ENCODE results near the gene KIF1A. TPM values are rescaled to one million over a fixed set of nuclear protein-coding genes. Genes with fewer than 3 reads are reported as not detected.
A peak's percentile ranks its signal among the peaks of the same experiment; 100 is the strongest.

Gene KIF1A
- polyA plus RNA-seq: not detected

GRCh38 chr2:240819858-240820606, at the start of gene KIF1A:
KIF1A (minus strand) TSS chr2:240820219; CDS start chr2:240797752, 22,467 bp downstream.
- Mint-ChIP-seq H3K27me3 (ENCODE audit: low read depth in 3 of 3) (peaks cover 4 to 34% (median 19%) of the 10 kb centered on the region in 3 donors), H3K36me3 (no peaks in the 10 kb centered on the region), H3K9me3 (peaks cover 0 to 2% (median 0%) of the 10 kb centered on the region in 6 donors), H3K4me3 (no peak within 1 kb of the TSS), H3K4me1 (peaks cover 4 to 10% of the 10 kb centered on the region in 2 donors), H3K27ac (no peak within 1 kb of the TSS)
- DNase-seq: peak in 1 of 3 donors; percentile 6

DNA sequence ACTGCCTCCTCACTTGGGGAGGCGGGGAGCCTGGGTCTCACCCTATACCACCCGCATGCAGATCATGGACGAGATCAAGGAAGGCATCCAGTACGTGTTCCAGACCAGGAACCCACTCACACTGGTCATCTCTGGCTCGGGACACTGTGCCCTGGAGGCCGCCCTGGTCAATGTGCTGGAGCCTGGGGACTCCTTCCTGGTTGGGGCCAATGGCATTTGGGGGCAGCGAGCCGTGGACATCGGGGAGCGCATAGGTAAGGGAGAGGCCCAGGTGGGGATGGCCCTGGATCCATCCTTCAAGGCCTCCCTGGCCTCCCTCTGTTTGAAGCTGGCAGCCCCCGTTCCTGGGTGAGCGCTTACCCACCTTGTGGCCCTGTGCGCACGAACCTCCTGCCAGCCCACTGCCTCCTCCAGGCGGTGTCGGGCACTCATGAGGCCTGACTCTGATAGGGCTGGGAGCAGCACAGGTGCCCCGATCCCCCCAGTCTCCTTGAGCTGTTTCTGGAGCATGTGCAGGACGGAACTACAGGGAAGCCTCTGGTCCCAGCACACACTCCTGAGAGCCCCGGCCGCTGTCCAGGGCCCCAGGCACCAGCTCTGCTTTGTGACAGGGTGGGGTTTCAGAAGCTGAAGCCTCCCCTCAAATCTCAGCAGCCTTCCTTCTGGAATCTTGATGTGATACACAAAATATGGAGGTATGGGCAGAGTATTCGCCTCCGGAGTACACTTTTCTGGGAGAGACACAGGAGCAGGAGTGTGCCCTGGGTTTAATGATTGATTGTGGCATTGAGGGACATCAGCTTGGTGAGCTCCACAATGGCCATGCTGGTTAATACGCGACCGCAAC, 49.3 kb upstream of the KIF1A start:
- no peak for DNase-seq
- Mint-ChIP-seq H3K9me3 (no peaks in the 10 kb centered on the region), H3K27me3 (ENCODE audit: low read depth in 3 of 3) (peaks cover 2 to 6% (median 5%) of the 10 kb centered on the region in 3 donors), H3K4me3 (no peak overlapping the region), H3K4me1 (peaks cover 0 to 13% of the 10 kb centered on the region in 2 donors), H3K27ac (no peak overlapping the region), H3K36me3 (no peaks in the 10 kb centered on the region)

DNA sequence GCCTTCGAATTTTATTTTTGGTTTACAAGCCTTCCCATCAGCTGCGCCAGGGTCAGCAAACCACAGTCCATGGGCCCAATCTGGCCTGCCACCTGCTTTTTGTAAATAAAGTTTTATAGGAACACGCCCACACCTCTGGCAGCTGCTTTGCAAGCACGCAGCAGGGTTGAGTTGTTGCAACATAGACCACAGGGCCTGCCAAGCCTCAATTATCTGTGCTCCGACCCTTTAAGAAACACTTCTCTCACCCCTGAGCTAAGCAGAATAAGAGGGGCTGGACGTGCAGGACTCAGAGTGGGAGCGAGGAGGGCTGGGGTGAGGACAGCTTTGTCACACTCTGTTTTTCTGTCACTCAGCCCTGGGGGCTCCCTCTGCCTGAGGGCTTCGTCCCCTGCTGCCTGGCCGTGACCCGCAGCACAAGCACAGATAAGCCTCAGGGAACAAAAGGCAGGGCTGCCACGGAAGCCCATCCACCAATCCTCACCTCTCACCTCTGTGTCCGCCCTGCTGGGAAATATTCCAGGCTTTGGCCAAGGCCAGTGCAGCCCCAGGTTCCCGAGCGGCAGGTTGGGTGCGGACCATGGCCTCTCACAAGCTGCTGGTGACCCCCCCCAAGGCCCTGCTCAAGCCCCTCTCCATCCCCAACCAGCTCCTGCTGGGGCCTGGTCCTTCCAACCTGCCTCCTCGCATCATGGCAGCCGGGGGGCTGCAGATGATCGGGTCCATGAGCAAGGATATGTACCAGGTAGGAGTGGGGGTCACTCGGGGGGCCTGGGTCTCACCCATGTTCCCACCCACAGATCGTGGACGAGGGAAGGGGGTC, 48.5 kb upstream of the KIF1A start, which contains the start of gene AGXT:
AGXT (plus strand) TSS at position 539 of the 823 bp plus-strand sequence; CDS start at position 581, 42 bp downstream.
- H3K4me3 Mint-ChIP-seq: no peak within 1 kb of the TSS
- no peaks in the 10 kb centered on the region for H3K36me3 Mint-ChIP-seq
- no peaks in the 10 kb centered on the region for H3K9me3 Mint-ChIP-seq
- DNase-seq: no peak
- H3K4me1 Mint-ChIP-seq: peaks cover 0 to 13% of the 10 kb centered on the region in 2 donors
- peaks cover 2 to 6% (median 5%) of the 10 kb centered on the region in 3 donors for H3K27me3 Mint-ChIP-seq (ENCODE audit: low read depth in 3 of 3)
- H3K27ac Mint-ChIP-seq: no peak within 1 kb of the TSS

- Mint-ChIP-seq H3K4me3 (peak overlapping the region in 1 of 5 donors; percentile 19), H3K36me3 (no peaks in the 10 kb centered on the region), H3K27me3 (ENCODE audit: low read depth in 3 of 3) (peaks cover 2 to 6% (median 5%) of the 10 kb centered on the region in 3 donors), H3K27ac (no peak overlapping the region), H3K4me1 (peaks cover 0 to 13% of the 10 kb centered on the region in 2 donors), H3K9me3 (no peaks in the 10 kb centered on the region)
- DNase-seq: no peak
These were observed 45.4 kb upstream of the KIF1A start for GRCh38 chr2:240865391-240865790.

DNA sequence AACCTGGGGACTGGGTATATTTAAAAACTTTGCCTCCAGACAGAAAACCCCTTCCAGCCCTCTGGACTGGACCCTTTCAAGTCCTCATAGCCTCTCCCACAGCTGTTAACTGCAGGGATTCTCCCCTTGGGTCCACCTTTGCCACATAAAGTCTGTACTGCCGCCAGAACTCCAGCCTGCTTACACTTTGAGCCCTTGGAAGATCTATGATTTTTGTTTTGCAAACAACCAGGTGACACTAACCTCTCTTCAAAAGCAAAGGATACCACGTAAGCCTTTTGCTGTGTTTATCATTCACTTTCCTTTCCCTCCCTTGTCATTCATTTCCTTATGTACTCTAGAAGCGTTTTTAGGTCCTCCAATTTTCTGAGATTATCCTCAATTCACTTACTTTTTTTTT, 44.5 kb upstream of the KIF1A start:
- H3K9me3 Mint-ChIP-seq: no peaks in the 10 kb centered on the region
- peaks cover 0 to 13% of the 10 kb centered on the region in 2 donors for H3K4me1 Mint-ChIP-seq
- DNase-seq: no peak
- peaks cover 2 to 6% (median 5%) of the 10 kb centered on the region in 3 donors for H3K27me3 Mint-ChIP-seq (ENCODE audit: low read depth in 3 of 3)
- H3K36me3 Mint-ChIP-seq: no peaks in the 10 kb centered on the region
- H3K27ac Mint-ChIP-seq: no peak overlapping the region
- H3K4me3 Mint-ChIP-seq: no peak overlapping the region

DNA sequence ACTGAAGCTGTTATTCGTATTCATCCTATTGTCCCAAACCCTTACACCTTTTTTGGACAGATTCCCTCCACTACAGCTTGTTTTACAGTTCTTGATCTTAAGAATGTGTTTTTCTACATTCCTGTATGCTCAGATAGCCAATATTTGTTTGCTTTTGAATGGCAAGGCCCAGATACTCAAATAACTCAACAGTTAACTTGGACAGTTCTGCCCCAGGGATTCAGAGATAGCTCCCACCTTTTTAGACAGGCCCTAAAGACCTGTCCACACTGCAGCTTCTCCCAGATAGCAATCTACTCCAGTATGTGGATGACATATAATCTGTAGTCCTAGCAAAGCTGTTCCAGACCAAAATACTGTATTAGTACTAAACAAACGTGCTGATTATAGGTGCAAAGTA, 41.5 kb upstream of the KIF1A start:
- no peak overlapping the region for H3K4me3 Mint-ChIP-seq
- H3K4me1 Mint-ChIP-seq: peaks cover 0 to 13% of the 10 kb centered on the region in 2 donors
- DNase-seq: no peak
- H3K27me3 Mint-ChIP-seq (ENCODE audit: low read depth in 3 of 3): peaks cover 0 to 6% (median 5%) of the 10 kb centered on the region in 3 donors
- no peak overlapping the region for H3K27ac Mint-ChIP-seq
- no peaks in the 10 kb centered on the region for H3K36me3 Mint-ChIP-seq
- no peaks in the 10 kb centered on the region for H3K9me3 Mint-ChIP-seq

DNA sequence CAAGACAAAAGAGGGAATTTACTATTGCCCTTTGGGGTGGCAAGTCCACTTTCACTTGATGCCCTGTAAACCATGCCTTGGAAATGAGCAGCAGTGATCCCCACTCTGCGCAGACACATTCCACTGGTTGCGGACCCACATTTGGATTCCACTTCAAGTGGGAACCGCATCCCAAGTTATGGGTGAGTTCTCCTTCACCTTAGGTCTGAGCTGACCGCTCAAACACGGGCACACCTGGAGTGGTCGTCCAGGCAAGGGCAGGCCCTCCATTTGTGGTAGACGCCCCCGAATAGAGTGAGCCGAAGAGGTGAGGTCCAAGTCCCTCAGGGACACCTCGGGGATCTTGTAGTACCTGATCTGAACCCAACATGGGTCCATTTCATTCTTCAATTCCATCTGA, 38.9 kb upstream of the KIF1A start:
- Mint-ChIP-seq H3K4me3 (no peak overlapping the region), H3K4me1 (no peaks in the 10 kb centered on the region), H3K27me3 (ENCODE audit: low read depth in 3 of 3) (peaks cover 0 to 2% (median 0%) of the 10 kb centered on the region in 3 donors), H3K27ac (no peak overlapping the region), H3K36me3 (peaks cover 0 to 4% (median 0%) of the 10 kb centered on the region in 3 donors), H3K9me3 (peaks cover 0 to 6% (median 1%) of the 10 kb centered on the region in 6 donors)
- DNase-seq: no peak

GRCh38 chr2:240858321-240858720, 38.3 kb upstream of the KIF1A start:
- Mint-ChIP-seq H3K27me3 (ENCODE audit: low read depth in 3 of 3) (peaks cover 0 to 2% (median 0%) of the 10 kb centered on the region in 3 donors), H3K27ac (no peak overlapping the region)

DNA sequence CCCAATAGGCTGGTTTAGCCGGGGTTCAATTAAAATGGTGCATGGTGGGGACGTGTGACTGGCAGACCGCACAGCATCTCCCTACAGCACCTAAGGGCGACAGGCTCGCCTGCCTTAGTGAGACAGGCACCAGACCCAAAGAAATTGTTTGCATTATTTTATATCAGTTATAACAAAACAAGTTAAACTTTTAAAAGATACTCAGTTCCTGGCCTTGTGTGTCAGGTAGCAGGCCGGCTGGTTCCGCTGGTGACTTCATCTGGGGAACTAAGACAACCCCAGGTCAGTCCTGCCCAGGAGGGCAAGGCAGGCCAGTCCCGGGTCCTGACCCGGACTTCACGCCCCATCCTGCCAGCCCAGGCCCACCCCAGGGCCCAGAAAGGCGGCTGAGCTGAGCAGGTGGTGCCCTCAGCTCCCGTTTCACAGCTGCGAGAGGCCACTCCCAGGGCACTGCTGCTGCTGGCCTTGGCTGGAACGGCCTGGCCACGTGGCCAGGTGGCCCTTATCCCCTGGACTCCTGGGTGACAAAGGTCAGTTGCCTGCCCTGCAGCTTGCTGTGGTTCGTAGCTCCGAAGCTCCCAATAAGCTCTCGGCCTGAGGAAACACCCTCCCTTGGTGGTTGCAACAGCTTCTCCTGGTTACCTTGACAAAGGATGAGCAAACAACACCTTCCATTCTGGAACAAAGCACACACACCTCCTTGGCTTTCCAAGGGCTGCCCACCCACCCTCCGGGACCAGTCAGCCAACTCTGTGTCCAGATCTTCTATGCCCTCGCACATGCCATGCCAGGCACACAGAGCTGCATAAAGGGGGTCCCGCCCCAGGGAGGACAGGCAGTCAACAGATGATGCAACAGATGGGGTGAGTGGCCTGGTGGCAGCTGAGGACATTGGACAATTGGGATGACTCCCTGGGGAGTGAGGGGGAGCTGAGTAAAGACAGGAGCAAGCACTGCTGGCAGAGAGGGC, 37.3 kb upstream of the KIF1A start:
- Mint-ChIP-seq H3K27me3 (ENCODE audit: low read depth in 3 of 3) (peaks cover 0 to 2% (median 0%) of the 10 kb centered on the region in 3 donors), H3K27ac (no peak overlapping the region), H3K4me3 (no peak overlapping the region), H3K9me3 (peaks cover 0 to 6% (median 1%) of the 10 kb centered on the region in 6 donors), H3K36me3 (peaks cover 0 to 4% (median 0%) of the 10 kb centered on the region in 3 donors), H3K4me1 (no peaks in the 10 kb centered on the region)
- DNase-seq: no peak

More at GRCh38 chr2:240858321-240858720, 38.3 kb upstream of the KIF1A start:
- Mint-ChIP-seq H3K9me3 (peaks cover 0 to 6% (median 1%) of the 10 kb centered on the region in 6 donors), H3K4me3 (no peak overlapping the region), H3K36me3 (peaks cover 0 to 4% (median 0%) of the 10 kb centered on the region in 3 donors), H3K4me1 (no peaks in the 10 kb centered on the region)
- no peak for DNase-seq

DNA sequence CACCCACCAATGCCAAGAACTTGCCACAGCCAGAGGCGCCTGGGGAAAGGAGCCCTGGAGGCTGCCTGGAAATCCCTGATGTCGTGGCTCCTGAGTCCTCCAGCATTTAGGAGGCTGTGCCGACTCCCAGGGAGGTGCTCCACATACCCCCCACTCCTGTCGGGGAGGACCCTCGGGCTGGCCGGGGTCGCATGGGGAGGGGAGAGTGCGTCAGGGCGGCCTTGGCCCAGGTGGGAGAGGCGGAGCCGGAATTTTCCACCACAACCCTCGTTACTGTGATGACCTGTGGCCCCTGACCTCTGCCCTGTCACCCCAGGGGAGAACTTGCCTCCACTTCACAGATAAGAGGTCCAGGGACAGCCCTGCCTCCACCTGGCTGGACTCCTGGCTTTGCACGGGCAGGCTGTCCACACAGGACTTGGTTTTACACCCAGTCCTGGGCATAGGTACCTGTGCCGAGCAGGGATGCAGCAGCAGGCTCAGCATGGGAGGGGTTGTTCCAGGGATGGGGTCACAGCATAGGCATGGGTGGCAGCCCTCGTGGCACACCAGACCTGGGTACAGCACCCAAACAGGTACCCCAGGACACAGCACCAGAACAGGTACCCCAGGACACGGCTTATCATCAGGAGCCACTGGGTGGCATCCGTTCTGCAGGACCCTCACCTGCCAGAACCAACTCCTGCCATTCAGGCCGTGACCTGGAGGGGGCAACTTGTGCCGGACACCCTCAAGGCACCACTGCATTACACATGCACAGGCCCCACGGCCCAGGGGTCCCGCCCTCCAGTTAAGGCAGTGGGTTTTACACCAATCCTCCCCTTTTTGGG, 36.3 kb upstream of the KIF1A start:
- peaks cover 0 to 6% (median 1%) of the 10 kb centered on the region in 6 donors for H3K9me3 Mint-ChIP-seq
- no peak for DNase-seq
- no peak overlapping the region for H3K27ac Mint-ChIP-seq
- peaks cover 0 to 2% (median 0%) of the 10 kb centered on the region in 3 donors for H3K27me3 Mint-ChIP-seq (ENCODE audit: low read depth in 3 of 3)
- H3K36me3 Mint-ChIP-seq: peaks cover 0 to 4% (median 0%) of the 10 kb centered on the region in 3 donors
- no peaks in the 10 kb centered on the region for H3K4me1 Mint-ChIP-seq
- H3K4me3 Mint-ChIP-seq: no peak overlapping the region

- DNase-seq: no peak
- Mint-ChIP-seq H3K4me1 (no peaks in the 10 kb centered on the region), H3K9me3 (peaks cover 0 to 6% (median 1%) of the 10 kb centered on the region in 6 donors), H3K27ac (no peak overlapping the region), H3K4me3 (no peak overlapping the region), H3K27me3 (ENCODE audit: low read depth in 3 of 3) (peaks cover 0 to 2% (median 0%) of the 10 kb centered on the region in 3 donors), H3K36me3 (peaks cover 0 to 4% (median 0%) of the 10 kb centered on the region in 3 donors)
These were observed 35.7 kb upstream of the KIF1A start for GRCh38 chr2:240855670-240856069.

All from immature natural killer cell (primary cell).